ENCODE measurements around the gene PLXNA2.

- no peak for TF ChIP-seq EZH2 (IDR thresholded peaks at IDR 0.05)
- TF ChIP-seq CTCF (IDR thresholded peaks at IDR 0.05 in 2 of 3, conservative IDR thresholded peaks at IDR 0.05 in 1 of 3; ENCODE audit: borderline replicate concordance in 1 of 3, insufficient read depth in 1 of 3, low read depth in 2 of 3, low read length in 2 of 3), result no peak
- TF ChIP-seq SIN3A (IDR thresholded peaks at IDR 0.05; ENCODE audit: low read depth), result no peak
- TF ChIP-seq ZNF274 (IDR thresholded peaks at IDR 0.05; ENCODE audit: low read depth, low read length), result no peak
- no peak for TF ChIP-seq POLR2A (IDR thresholded peaks at IDR 0.05; ENCODE audit: borderline replicate concordance, extremely low read depth, insufficient read depth, insufficient read length)
- TF ChIP-seq POLR2AphosphoS5 (IDR thresholded peaks at IDR 0.05; ENCODE audit: low read depth, low read length), result no peak
- no peak for TF ChIP-seq EZH2phosphoT487 (IDR thresholded peaks at IDR 0.05; ENCODE audit: borderline replicate concordance)
- no peak for TF ChIP-seq TCF7L2 (IDR thresholded peaks at IDR 0.05; ENCODE audit: borderline replicate concordance, extremely low read depth, insufficient read depth, insufficient read length)
- no peak for TF ChIP-seq REST (IDR thresholded peaks at IDR 0.05; ENCODE audit: low read depth)
- no peak for TF ChIP-seq RAD21 (IDR thresholded peaks at IDR 0.05; ENCODE audit: low read depth)
- no peak for TF ChIP-seq ATF3 (IDR thresholded peaks at IDR 0.05)
- no peak for TF ChIP-seq JUND (IDR thresholded peaks at IDR 0.05)
- TF ChIP-seq FOSL1 (IDR thresholded peaks at IDR 0.05; ENCODE audit: low read depth), result no peak
Measured at GRCh38 chr1:207999972-208000371, 244.2 kb downstream of the PLXNA2 start.

All from HCT116 (cell line).